OCI-LY7 (cell line): ENCODE results near the gene VSIG2. TPM values are rescaled to one million over a fixed set of nuclear protein-coding genes. Genes with fewer than 3 reads are reported as not detected.

ENCODE experiments used
- BruUV-seq: library from RNA; stranded (reverse); fragments of 400-500 nt; replicated peaks from 2 replicates; lab custom pipeline; 2021; lab: Mats Ljungman, UMichigan
- CTCF ChIA-PET: fragments of 300-600 bp; sonication (Branson Sonifier 250); formaldehyde crosslinking; loops from one replicate; lab custom pipeline; 2022; ENCODE audit warnings: antibody characterized with exemption; ENCODE audit not compliant: unreplicated experiment; lab: Charles Lee
- POLR2A ChIA-PET: fragments of 300-600 bp; sonication (Branson Sonifier 250); formaldehyde crosslinking; loops from one replicate; lab custom pipeline; 2022; ENCODE audit warnings: antibody characterized with exemption; lab: Charles Lee
- DNase-seq: peaks from one replicate; pipeline ENCODE4 v3.0.0-alpha.2; 2015; ENCODE audit warnings: low spot score
- H2AFZ ChIP-seq: fragments of 200-600 bp; sonication (generic), shearing (Covaris generic); 2 replicates; pipeline ENCODE4 v1.6.1; 2014; ENCODE audit warnings: mild to moderate bottlenecking, antibody characterized with exemption, low read length, moderate library complexity
- H3K27ac ChIP-seq: fragments of 200-600 bp; sonication (generic); 2 replicates; pipeline ENCODE4 v1.5.1; 2014; ENCODE audit warnings: mixed run types, low read depth, mild to moderate bottlenecking, moderate library complexity, low read length, inconsistent platforms; ENCODE audit not compliant: poor library complexity, severe bottlenecking
- H3K36me3 ChIP-seq: fragments of 200-600 bp; sonication (generic); 2 replicates; pipeline ENCODE4 v1.6.1; 2014; ENCODE audit warnings: mild to moderate bottlenecking, antibody characterized with exemption, low read length, moderate library complexity, mixed read lengths; ENCODE audit not compliant: insufficient read depth
- H3K4me1 ChIP-seq: fragments of 200-600 bp; sonication (generic); 2 replicates; pipeline ENCODE4 v1.5.1; 2014; ENCODE audit warnings: mild to moderate bottlenecking, low read length; ENCODE audit not compliant: insufficient read depth, poor library complexity, severe bottlenecking
- H3K4me2 ChIP-seq: fragments of 200-600 bp; sonication (generic); 2 replicates; pipeline ENCODE4 v1.6.1; 2014; ENCODE audit warnings: mild to moderate bottlenecking, low read length
- H3K4me3 ChIP-seq: fragments of 200-600 bp; sonication (generic); 2 replicates; pipeline ENCODE4 v1.5.1; 2014; ENCODE audit warnings: mild to moderate bottlenecking, low read depth, low read length; ENCODE audit not compliant: poor library complexity, severe bottlenecking
- H3K79me2 ChIP-seq: fragments of 200-600 bp; sonication (generic); 2 replicates; pipeline ENCODE4 v1.6.1; 2016; ENCODE audit warnings: low read depth, mild to moderate bottlenecking, low read length, moderate library complexity, mixed read lengths; ENCODE audit not compliant: insufficient read depth
- H3K9me2 ChIP-seq: fragments of 200-600 bp; sonication (generic); 2 replicates; pipeline ENCODE4 v1.6.1; 2016; ENCODE audit warnings: mild to moderate bottlenecking, low read length, mixed read lengths; ENCODE audit not compliant: insufficient read depth
- H3K9me3 ChIP-seq: fragments of 200-600 bp; sonication (generic); 2 replicates; pipeline ENCODE4 v1.6.1; 2014; ENCODE audit warnings: mild to moderate bottlenecking, mixed run types, low read length, mixed read lengths
- H4K20me1 ChIP-seq: fragments of 200-600 bp; sonication (generic); 2 replicates; pipeline ENCODE4 v1.6.1; 2014; ENCODE audit warnings: mild to moderate bottlenecking, antibody characterized with exemption, low read length, moderate library complexity, mixed read lengths; ENCODE audit not compliant: insufficient read depth
- CTCF ChIP-seq: fragments of 200-600 bp; sonication (generic); conservative IDR thresholded peaks from 2 replicates; pipeline ENCODE4 v1.5.1; 2014; ENCODE audit warnings: mild to moderate bottlenecking, antibody characterized with exemption, low read length, moderate library complexity, mixed read lengths
- EZH2phosphoT487 ChIP-seq: fragments of 200-600 bp; sonication (generic); IDR thresholded peaks from 2 replicates; pipeline ENCODE4 v1.6.1; 2018; ENCODE audit warnings: low read depth, borderline replicate concordance, mild to moderate bottlenecking, mixed run types, antibody characterized with exemption, low read length, moderate library complexity, mixed read lengths
- intact Hi-C: fragments of 100-400 bp; cut with micrococcal nuclease; formaldehyde crosslinking; loops from one replicate; pipeline ENCODE4 v1.10.0; 2022; ENCODE audit not compliant: unreplicated experiment
- total RNA-seq, 2 experiments: library from RNA; depleted of rRNA in 1 of 2; stranded (reverse); fragments of >200 nt in 1 of 2; shearing (Covaris generic) in 1 of 2; gene quantifications; 2 replicates each; pipeline ENCODE4 v1.2.3, GENCODE V29; 2014 to 2022

VSIG2 gene
- total RNA-seq, 2 experiments from 2014 or later: not detected

- intact Hi-C loops: no loop called here
- peak within 1 kb of the TSS; percentile 83 for H3K4me2 ChIP-seq
- peak within 1 kb of the TSS; percentile 72 for H3K4me3 ChIP-seq
- no peaks in the 10 kb centered on the region for H3K9me2 ChIP-seq
- BruUV-seq: no TSS peak
- H3K79me2 ChIP-seq: no peaks in the 10 kb centered on the region
- no peaks in the 10 kb centered on the region for H3K36me3 ChIP-seq
- H2AFZ ChIP-seq: peak within 1 kb of the TSS; percentile 63
- TF ChIP-seq CTCF (no peak), EZH2phosphoT487 (no peak)
- H3K9me3 ChIP-seq: no peaks in the 10 kb centered on the region
- CTCF ChIA-PET: no interaction called here
- POLR2A ChIA-PET: interaction anchor here (0.6 to 1.4 kb wide), 3 partner anchors 45 to 1468 kb away, joined by 3 to 7 read pairs (median 3); no protein-coding TSS in a partner anchor
- H3K27ac ChIP-seq: no peak within 1 kb of the TSS
- peaks cover 20% of the 10 kb centered on the region for H3K4me1 ChIP-seq
- no peaks in the 10 kb centered on the region; the same call in 1 of the 2 replicates for H4K20me1 ChIP-seq
- peak; percentile 94 for DNase-seq
These were observed 12.4 kb downstream of the VSIG2 start, which contains the start of gene NRGN for GRCh38 chr11:124739479-124740276. Gene NRGN, plus strand, starts transcription at chr11:124739942. Its CDS starts 143 bp downstream, at chr11:124740085.

- intact Hi-C loops: no loop called here
- Histone ChIP-seq H3K9me2 (no peaks in the 10 kb centered on the region), H3K4me2 (peak overlapping the region; percentile 83), H3K4me1 (peaks cover 20% of the 10 kb centered on the region), H3K4me3 (peak overlapping the region; percentile 72), H4K20me1 (no peaks in the 10 kb centered on the region; the same call in 1 of the 2 replicates), H3K9me3 (no peaks in the 10 kb centered on the region), H2AFZ (peak overlapping the region; percentile 63; the same call in 1 of the 2 replicates), H3K79me2 (no peaks in the 10 kb centered on the region), H3K27ac (no peak overlapping the region), H3K36me3 (no peaks in the 10 kb centered on the region)
- ChIA-PET CTCF (no interaction called here), POLR2A (interaction anchor here (0.6 to 1.4 kb wide), 5 partner anchors 28 to 1467 kb away, joined by 3 to 7 read pairs (median 3); no protein-coding TSS in a partner anchor)
- TF ChIP-seq EZH2phosphoT487 (no peak), CTCF (no peak)
- BruUV-seq: no TSS peak
- no peak for DNase-seq
These were observed 13.2 kb downstream of the VSIG2 start for GRCh38 chr11:124738713-124739478.
